Esophagus (tissue), 2 donors: ENCODE data around the gene C11orf24. TPM values are rescaled to one million over a fixed set of nuclear protein-coding genes. Genes with fewer than 3 reads are reported as not detected.
"Not testable (repeated sequence)": the region's sequence is repeated elsewhere in the genome, so short reads cannot be mapped to it uniquely, and the experiment has no call there.

Experiments
- H3K27ac ChIP-seq, 2 donors: one replicate each; pipeline ENCODE4 v1.5.1; 2013; ENCODE audit warnings: low read depth in 2 of 2, mild to moderate bottlenecking in 2 of 2, inconsistent platforms in 1 of 2, low read length in 1 of 2, moderate library complexity in 1 of 2
- H3K27me3 ChIP-seq, 2 donors: one replicate each; pipeline ENCODE4 v1.6.1; 2013; ENCODE audit warnings: low read length in 2 of 2, control low read depth in 1 of 2, mild to moderate bottlenecking in 1 of 2; ENCODE audit not compliant: insufficient read depth in 2 of 2, control insufficient read depth in 1 of 2
- H3K36me3 ChIP-seq, 2 donors: one replicate each; pipeline ENCODE4 v1.6.1; 2013; ENCODE audit warnings: low read length in 1 of 2; ENCODE audit not compliant: control insufficient read depth in 2 of 2, insufficient read depth in 2 of 2
- H3K4me1 ChIP-seq, 2 donors: one replicate each; pipeline ENCODE4 v1.6.1; 2013; ENCODE audit warnings: low read length in 1 of 2; ENCODE audit not compliant: control insufficient read depth in 2 of 2, insufficient read depth in 2 of 2
- H3K4me3 ChIP-seq, 2 donors: one replicate each; pipeline ENCODE4 v1.5.1; 2013; ENCODE audit warnings: low read length in 2 of 2, mild to moderate bottlenecking in 2 of 2, low read depth in 1 of 2, moderate library complexity in 1 of 2
- H3K9me3 ChIP-seq, 2 donors: one replicate each; pipeline ENCODE4 v1.6.1; 2013; ENCODE audit warnings: mild to moderate bottlenecking in 2 of 2, low read depth in 1 of 2, low read length in 1 of 2, moderate library complexity in 1 of 2; ENCODE audit not compliant: control insufficient read depth in 2 of 2, insufficient read depth in 1 of 2
- WGBS, 2 donors: extraction: QIAGEN DNeasy Blood & Tissue Kit; methylation state at CpG; one replicate each; pipeline ENCODE4 v1.1.7; 2013; 5-methylcytosine and 5-hydroxymethylcytosine counted together
- polyA plus RNA-seq, 2 donors: library from polyadenylated mRNA; stranded (reverse); fragments of 200-250 nt; gene quantifications; one replicate each; pipeline ENCODE4 v1.2.3, GENCODE V29; 2013
- donor health status: healthy with polysubstance abuse.
- donor health status: Bipolar disorder and iron deficiency.

Gene C11orf24
- polyA plus RNA-seq, 2 donors: 8.9 to 13.4 TPM

DNA sequence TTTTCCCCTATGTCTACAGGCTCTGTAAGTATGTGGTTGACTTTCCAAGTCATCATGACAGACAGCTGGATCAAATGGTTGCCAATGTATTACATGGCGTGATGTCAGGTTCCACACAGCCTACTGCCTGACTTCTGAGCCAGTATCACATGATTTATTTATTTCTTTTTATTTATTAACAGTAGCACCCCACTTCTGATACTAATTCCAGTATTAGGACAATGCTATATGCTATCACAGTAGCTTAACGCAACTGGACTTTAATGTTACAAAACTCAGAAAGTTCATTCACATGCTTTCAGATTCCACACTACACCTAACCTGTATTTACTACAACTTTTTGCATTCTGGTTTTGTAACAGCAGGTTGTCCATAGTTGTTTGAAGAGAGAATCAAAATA, 17.7 kb upstream of the C11orf24 start:
- WGBS, 2 donors: 94 to 95% methylated on average over 2 of the region's 2 CpGs
- Histone ChIP-seq H3K9me3 (no peaks in the 10 kb centered on the region), H3K27me3 (no peaks in the 10 kb centered on the region), H3K27ac (no peak overlapping the region), H3K4me1 (no peaks in the 10 kb centered on the region), H3K4me3 (no peak overlapping the region), H3K36me3 (no peaks in the 10 kb centered on the region)

DNA sequence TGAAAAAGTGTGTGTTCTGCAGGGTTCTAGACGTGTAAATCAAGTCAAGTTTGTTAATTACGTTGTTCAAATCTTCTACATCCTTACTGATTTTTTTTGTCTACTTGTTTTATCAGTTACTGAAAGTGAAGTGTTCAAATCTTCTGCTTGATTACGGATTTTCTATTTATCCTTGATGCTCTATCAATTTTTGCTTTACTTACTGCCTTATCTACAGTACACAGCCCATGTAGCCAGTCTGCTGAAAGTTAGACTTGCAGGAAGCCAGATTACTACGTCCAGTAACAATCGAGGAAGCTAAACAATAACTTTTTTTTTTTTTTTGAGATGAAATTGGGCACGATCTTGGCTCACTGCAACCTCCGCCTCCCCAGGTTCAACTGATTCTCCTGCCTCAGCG, 15.6 kb upstream of the C11orf24 start:
- Histone ChIP-seq H3K9me3 (no peaks in the 10 kb centered on the region), H3K4me1 (no peaks in the 10 kb centered on the region), H3K4me3 (no peak overlapping the region), H3K27me3 (no peaks in the 10 kb centered on the region), H3K27ac (no peak overlapping the region), H3K36me3 (no peaks in the 10 kb centered on the region)
- 67 to 74% methylated on average over 8 of the region's 8 CpGs for WGBS, 2 donors

DNA sequence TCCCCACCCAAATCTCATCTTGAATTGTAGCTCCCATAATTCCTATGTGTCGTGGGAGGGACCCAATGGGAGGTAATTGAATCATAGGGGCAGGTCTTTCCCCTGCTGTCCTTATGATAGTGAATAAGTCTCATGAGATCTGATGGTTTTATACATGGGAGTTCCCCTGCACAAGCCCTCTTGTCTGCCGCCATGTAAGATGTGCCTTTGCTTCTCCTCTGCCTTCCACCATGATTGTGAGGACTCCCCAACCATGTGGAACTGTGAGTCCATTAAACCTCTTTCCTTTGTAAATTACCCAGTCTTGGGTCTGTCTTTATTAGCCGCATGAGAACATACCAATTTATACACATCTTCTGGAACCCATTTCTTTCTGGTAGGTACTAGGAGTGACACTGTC, 12.8 kb upstream of the C11orf24 start:
- WGBS, 2 donors: 94 to 95% methylated on average over 3 of the region's 3 CpGs
- H3K4me3 ChIP-seq, H3K9me3 ChIP-seq, H3K4me1 ChIP-seq, H3K27ac ChIP-seq, H3K36me3 ChIP-seq, H3K27me3 ChIP-seq: not testable (repeated sequence)

DNA sequence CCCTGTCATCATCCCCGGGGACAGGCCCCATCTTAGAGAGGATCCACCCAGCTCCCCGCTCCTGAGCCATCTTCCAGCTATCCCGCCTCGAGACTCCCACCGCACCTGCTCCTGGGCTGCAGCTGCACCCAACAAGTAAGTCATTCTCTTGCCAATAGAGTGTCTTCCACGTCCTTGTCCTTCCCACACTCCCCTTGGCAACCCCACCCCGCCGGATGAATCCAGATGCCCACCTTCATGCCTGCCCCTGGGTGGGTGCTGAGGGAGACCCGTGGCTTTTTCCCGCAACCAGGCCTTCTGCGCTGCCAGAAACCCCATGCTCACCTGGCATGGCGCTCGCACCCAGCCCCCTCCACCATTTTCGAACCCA, 11.1 kb upstream of the C11orf24 start:
- no peak overlapping the region for H3K4me3 ChIP-seq
- no peaks in the 10 kb centered on the region for H3K9me3 ChIP-seq
- H3K27me3 ChIP-seq: no peaks in the 10 kb centered on the region
- 94 to 95% methylated on average over 14 of the region's 14 CpGs for WGBS, 2 donors
- no peaks in the 10 kb centered on the region for H3K36me3 ChIP-seq
- H3K4me1 ChIP-seq: no peaks in the 10 kb centered on the region
- no peak overlapping the region for H3K27ac ChIP-seq

DNA sequence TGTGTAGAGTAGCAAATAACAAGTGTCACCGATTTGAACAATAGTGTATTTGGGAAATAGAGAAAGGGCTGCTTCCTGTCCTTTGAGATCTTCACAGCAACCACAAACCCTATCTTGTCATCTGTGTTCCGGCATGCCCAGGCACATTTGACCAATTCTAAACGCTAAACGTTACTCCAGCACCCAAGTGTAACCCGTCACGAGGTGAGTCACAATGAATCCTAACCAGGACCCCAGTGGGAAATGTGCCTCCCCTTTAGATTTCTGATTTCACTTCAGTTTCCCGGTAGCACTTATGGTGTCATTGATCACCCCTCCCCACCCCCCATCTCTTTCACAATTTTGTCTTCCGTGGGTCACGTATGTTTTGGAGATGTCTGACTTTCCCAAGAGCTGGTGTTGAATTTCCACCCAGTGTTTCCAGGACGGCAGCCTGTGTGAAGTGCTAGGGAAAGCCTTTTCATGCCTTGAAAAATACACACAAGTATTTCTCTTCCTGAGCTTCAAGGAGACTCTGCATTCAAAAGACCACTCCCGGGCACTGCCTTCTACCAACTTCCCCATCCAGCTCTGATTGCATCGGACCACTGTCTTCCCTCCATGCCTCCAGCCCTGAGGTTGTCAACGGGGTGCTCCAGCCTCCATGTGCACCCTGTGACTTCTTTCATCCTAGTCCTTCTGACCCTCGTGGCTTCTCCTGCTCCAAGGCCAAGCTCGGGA, 10.5 kb upstream of the C11orf24 start:
- Histone ChIP-seq H3K9me3 (no peaks in the 10 kb centered on the region), H3K27me3 (no peaks in the 10 kb centered on the region), H3K27ac (no peak overlapping the region), H3K36me3 (no peaks in the 10 kb centered on the region), H3K4me1 (no peaks in the 10 kb centered on the region), H3K4me3 (no peak overlapping the region)
- WGBS, 2 donors: 50 to 51% methylated on average over 15 of the region's 15 CpGs

DNA sequence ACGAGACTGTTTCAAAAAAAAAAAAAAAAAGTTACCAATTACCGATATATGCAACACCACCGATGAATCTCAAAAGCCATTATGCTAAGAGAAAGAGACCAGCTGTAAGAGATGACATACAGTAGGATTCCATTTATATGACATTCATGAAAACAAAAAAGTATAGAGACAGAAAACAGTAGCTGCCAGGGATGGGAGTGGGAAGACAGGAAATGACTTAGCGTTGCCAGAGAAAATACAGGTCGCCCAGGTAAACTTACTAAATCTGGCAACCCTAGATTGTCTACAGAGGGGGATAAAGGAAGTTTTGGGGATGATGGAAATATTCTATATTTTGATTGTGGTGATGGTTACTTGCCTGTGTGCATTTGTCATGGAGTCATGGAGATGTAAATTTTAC, 7.9 kb upstream of the C11orf24 start:
- H3K9me3 ChIP-seq: no peaks in the 10 kb centered on the region
- H3K27me3 ChIP-seq: no peaks in the 10 kb centered on the region
- H3K4me3 ChIP-seq: no peak overlapping the region
- no peaks in the 10 kb centered on the region for H3K36me3 ChIP-seq
- no peaks in the 10 kb centered on the region for H3K4me1 ChIP-seq
- 83 to 92% methylated on average over 5 of the region's 5 CpGs for WGBS, 2 donors
- no peak overlapping the region for H3K27ac ChIP-seq

DNA sequence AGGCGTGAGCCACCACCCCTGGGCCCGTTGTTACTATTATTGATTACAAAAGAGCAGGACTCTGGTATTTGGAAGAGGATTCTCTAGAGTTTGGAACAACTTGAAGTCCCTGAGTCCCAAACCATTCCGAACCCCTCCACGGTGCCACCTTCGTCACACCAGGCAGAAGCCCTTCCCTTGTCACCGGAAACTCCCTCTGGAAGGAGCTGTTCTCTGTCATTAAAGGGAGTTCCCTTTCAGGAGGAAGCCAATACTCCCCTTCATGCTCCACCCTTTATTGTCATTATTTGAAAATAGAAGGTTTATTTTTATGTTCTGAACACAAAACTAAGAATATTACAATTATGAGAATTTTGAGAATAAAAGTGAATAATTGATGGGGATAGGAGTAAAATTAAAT, 5.1 kb upstream of the C11orf24 start:
- Histone ChIP-seq H3K9me3 (no peaks in the 10 kb centered on the region), H3K27ac (no peak overlapping the region), H3K27me3 (no peaks in the 10 kb centered on the region), H3K4me1 (no peaks in the 10 kb centered on the region), H3K4me3 (no peak overlapping the region), H3K36me3 (no peaks in the 10 kb centered on the region)
- WGBS, 2 donors: 86 to 92% methylated on average over 6 of the region's 6 CpGs

DNA sequence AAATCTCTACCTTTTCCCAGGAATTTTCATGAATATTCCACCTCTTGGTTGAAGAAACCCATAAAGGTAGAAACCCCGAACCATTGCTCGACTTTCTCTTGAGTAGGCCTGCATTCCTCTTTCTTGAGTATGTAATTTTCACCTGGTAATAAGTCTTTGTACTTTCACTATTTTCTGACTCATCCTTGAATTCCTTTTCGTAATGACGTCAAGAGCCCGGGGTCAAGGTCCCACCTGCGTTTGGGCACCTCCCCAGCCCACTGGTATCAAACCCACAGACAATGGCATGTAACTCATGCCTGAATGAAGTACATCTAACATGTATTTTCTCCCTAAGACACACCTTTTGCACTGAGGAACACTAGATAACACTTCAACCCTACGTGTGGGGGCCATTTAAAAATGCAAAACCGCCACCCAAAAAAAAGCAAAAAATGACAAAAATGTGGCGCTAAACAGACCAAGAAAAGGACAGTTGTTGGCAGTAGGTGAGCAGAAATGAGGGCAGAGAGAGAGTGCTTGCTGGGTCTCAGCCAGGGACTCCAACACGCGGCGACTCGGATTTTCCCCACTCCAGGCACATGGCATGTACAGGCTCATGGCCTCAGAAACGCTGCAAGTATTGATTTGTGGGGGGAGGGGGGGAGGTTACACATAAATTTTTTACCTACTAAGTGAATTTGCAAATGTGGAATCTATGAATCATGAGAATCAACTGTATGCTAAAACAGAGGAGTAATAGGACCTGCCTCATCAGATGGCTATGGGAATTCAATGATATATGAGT, 4.1 kb upstream of the C11orf24 start:
- H3K27me3 ChIP-seq: no peaks in the 10 kb centered on the region
- WGBS, 2 donors: 70 to 73% methylated on average over 14 of the region's 14 CpGs
- no peak overlapping the region for H3K4me3 ChIP-seq
- no peaks in the 10 kb centered on the region for H3K36me3 ChIP-seq
- peaks cover 0 to 2% of the 10 kb centered on the region in 2 donors for H3K4me1 ChIP-seq
- H3K9me3 ChIP-seq: no peaks in the 10 kb centered on the region
- H3K27ac ChIP-seq: no peak overlapping the region

DNA sequence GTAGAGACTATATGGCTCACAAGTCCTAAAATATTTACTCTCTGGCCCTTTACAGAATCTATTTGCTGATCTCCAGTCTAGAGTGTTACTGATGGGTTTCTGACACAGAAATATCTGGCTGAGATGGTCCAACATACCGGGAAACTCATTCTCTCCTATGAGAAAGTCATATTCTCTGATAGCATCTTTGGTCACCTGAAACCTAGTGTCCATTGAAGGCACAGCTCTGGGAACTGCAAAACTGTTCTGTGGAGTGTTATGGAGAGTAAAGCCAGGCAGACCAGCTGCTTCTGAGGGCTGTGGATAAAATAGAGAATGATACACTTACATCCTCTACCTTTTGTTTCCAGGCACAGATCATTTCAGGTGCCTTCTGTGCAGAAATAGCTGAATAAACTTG, 2.5 kb upstream of the C11orf24 start:
- WGBS, 2 donors: 88 to 97% methylated on average over 1 of the region's 1 CpG
- H3K4me3 ChIP-seq: no peak overlapping the region
- H3K27ac ChIP-seq: no peak overlapping the region
- H3K4me1 ChIP-seq: peaks cover 2% of the 10 kb centered on the region in 2 donors
- H3K9me3 ChIP-seq: no peaks in the 10 kb centered on the region
- H3K27me3 ChIP-seq: no peaks in the 10 kb centered on the region
- no peaks in the 10 kb centered on the region for H3K36me3 ChIP-seq
